RWPE1 (cell line): ENCODE results near the gene STPG4.
A peak's percentile ranks its signal among the peaks of the same experiment; 100 is the strongest.

Experiments used
- CTCF ChIA-PET: fragments of 350-600 bp; sonication (Branson Sonifier 250); formaldehyde crosslinking; extraction: SDS; loops from one replicate; lab custom pipeline; 2021; lab: Yijun Ruan, JAX
- POLR2A ChIA-PET: fragments of 400-600 bp; formaldehyde crosslinking; extraction: SDS; loops from one replicate; lab custom pipeline; 2020; ENCODE audit warnings: antibody characterized with exemption; ENCODE audit not compliant: low non-redundant PET; lab: Yijun Ruan, JAX
- DNase-seq: peaks from one replicate; pipeline ENCODE4 v3.0.0; 2012; ENCODE audit warnings: low spot score
- H3K27ac ChIP-seq: fragments of 450-650 bp; 2 replicates; pipeline ENCODE4 v1.5.1; 2017
- CTCF ChIP-seq: fragments of 450-650 bp; conservative IDR thresholded peaks from 2 replicates; pipeline ENCODE4 v1.5.1; 2017; ENCODE audit warnings: low read depth, mild to moderate bottlenecking

STPG4 gene

GRCh38 chr2:47076586-47077441 lies 78.3 kb downstream of the STPG4 start:
- peak overlapping the region; percentile 83 for H3K27ac ChIP-seq
- ChIA-PET POLR2A (no interaction called here), CTCF (interaction anchor here (1.6 to 2.0 kb wide), 2 partner anchors 17 to 74 kb away, joined by 5 read pairs; no protein-coding TSS in a partner anchor)
- TF ChIP-seq CTCF: no peak
- DNase-seq: peak; percentile 96

GRCh38 chr2:47076126-47076506 lies 79.0 kb downstream of the STPG4 start:
- TF ChIP-seq CTCF: no peak
- DNase-seq: no peak
- H3K27ac ChIP-seq: peak overlapping the region; percentile 83
- CTCF ChIA-PET: interaction anchor here (1.6 to 2.0 kb wide), 2 partner anchors 18 to 73 kb away, joined by 5 read pairs; no protein-coding TSS in a partner anchor
- POLR2A ChIA-PET: no interaction called here

- POLR2A ChIA-PET: no interaction called here
Measured at GRCh38 chr2:47075361-47076125, 79.6 kb downstream of the STPG4 start.

GRCh38 chr2:47074691-47075090 lies 80.4 kb downstream of the STPG4 start:
- no peak for DNase-seq
- ChIA-PET POLR2A (no interaction called here), CTCF (interaction anchor here (0.6 kb wide), 1 partner anchor 248 kb away, joined by 3 read pairs; no protein-coding TSS in a partner anchor)
- no peak for TF ChIP-seq CTCF
- H3K27ac ChIP-seq: peak overlapping the region; percentile 83

More at GRCh38 chr2:47075361-47076125, 79.6 kb downstream of the STPG4 start:
- TF ChIP-seq CTCF: no peak
- CTCF ChIA-PET: interaction anchor here (0.7 to 2.0 kb wide), 4 partner anchors 11 to 72 kb away, joined by 3 to 5 read pairs (median 4); no protein-coding TSS in a partner anchor
- peak overlapping the region; percentile 83 for H3K27ac ChIP-seq
- no peak for DNase-seq

DNA sequence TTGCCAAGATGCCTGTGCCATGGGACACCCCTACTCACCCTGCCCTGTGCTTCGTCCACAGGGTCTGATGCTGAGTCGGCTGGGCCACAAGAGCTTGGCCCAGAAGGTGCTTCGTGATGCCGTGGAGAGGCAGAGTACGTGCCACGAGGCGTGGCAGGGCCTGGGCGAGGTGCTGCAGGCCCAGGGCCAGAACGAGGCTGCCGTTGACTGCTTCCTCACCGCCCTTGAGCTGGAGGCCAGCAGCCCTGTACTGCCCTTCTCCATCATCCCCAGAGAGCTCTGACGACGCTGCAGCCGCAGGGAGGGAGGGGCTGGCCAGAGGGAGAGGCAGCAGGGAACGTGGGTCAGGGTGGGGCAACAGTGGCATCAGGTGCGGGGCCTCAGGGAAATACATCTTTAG lies 81.5 kb downstream of the STPG4 start:
- POLR2A ChIA-PET: no interaction called here
- CTCF ChIA-PET: interaction anchor here (1.0 to 1.1 kb wide), 2 partner anchors 250 to 261 kb away, joined by 3 read pairs; no protein-coding TSS in a partner anchor
- TF ChIP-seq CTCF: no peak
- H3K27ac ChIP-seq: peak overlapping the region; percentile 83
- DNase-seq: no peak

- ChIA-PET POLR2A (no interaction called here), CTCF (interaction anchor here (1.0 to 1.1 kb wide), 2 partner anchors 250 to 262 kb away, joined by 3 read pairs; no protein-coding TSS in a partner anchor)
- TF ChIP-seq CTCF: no peak
- no peak for DNase-seq
- H3K27ac ChIP-seq: peak overlapping the region; percentile 83
Measured at GRCh38 chr2:47073217-47073616, 81.9 kb downstream of the STPG4 start.
